ENCODE measurements around the gene ARMC8.

Gene ARMC8

DNA sequence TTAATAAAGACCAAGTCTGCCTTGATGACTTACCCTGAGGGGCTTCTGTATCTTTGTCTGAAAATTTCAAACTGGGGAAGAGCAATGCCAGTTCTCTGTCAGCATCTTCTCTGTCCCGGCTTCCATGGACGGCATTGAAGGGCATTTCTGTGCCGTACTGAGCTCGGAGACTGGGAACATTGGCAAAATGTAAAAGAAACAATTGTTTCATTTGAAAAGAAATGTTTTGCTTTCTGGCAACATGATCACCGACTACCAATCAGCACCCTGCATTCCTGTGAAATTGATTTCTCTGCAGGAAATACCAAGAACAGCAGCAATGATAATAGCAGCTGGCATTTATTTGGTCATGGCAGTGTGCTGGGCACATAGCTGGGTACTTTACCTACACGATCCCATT lies 116.4 kb downstream of the ARMC8 start:
- no peak for DNase-seq (ENCODE audit: low read depth in 2 of 2)

DNA sequence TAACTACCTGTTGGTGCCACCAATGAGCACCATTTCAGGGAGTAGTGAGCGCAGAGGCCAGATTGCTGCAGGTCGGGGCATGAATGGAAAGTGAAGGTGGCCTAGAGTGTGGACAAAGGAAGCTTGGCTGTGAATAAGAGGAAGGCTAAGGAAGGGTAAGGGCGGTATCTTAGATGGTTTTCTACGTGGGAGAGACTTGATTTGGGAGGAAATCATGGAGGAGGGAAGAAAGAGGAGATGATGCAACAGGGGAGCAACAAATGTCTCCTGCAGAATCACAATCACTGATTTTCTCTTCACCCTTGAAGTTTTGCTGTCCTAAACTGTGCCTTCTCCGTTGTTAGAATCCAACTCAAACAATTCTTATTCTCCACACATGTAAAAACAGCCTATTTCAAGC lies 120.8 kb downstream of the ARMC8 start:
- no peak for DNase-seq (ENCODE audit: low read depth in 2 of 2)

DNA sequence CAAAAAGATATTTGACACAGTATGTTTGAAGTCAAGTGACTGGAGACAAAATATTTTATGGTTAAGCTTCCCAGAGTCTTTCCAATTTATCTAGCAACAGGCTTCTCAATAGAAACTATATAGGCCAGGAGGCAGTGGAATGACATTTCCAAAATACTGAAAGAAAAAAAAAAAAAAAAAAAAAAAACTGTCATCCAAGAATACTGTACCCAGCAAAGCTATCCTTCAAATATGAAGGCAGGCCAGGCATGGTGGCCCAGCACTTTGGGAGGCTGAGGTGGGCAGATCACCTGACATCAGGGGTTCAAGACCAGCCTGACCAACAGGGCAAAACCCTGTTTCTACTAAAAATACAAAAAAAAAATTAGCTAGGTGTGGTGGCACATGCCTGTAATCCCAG lies 121.7 kb downstream of the ARMC8 start:
- DNase-seq (ENCODE audit: low read depth in 2 of 2), result no peak

DNA sequence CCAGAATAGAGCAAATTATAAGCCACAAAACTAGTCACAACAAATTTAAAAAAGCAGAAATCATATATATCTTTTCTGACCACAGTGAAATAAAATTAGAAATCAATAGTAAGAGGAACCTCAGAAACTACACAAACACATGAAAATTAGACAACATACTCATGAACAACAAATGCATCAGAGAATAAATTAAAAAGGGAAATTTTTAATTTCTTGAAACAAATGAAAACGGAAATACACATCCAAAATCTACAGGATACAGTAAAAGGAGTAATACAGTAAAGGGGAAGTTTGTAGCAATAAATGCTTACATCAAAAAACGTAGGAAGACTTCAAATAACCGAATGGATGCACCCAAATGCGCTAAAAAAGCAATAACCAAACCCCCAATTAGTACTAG lies 123.4 kb downstream of the ARMC8 start:
- no peak for DNase-seq (ENCODE audit: low read depth in 2 of 2)

DNA sequence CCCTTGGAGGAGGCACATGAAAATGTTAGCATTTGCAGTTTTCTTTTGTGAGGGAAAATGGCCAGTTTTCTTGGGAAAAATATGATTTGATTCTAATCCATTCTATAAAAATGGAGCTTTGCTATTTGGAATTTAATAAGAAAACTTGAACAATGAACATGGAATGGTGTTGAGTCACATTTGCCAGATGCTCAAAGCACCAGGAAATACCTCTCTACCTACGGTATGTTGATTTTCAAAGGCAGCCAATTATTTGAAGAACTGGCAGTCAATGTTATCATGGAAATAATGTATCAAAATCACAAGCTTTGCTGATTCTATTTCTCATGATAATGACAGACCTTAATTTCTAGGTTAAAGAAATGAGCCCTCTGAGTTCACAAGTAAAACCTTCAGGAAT lies 127.7 kb downstream of the ARMC8 start:
- no peak for DNase-seq (ENCODE audit: low read depth in 2 of 2)

DNA sequence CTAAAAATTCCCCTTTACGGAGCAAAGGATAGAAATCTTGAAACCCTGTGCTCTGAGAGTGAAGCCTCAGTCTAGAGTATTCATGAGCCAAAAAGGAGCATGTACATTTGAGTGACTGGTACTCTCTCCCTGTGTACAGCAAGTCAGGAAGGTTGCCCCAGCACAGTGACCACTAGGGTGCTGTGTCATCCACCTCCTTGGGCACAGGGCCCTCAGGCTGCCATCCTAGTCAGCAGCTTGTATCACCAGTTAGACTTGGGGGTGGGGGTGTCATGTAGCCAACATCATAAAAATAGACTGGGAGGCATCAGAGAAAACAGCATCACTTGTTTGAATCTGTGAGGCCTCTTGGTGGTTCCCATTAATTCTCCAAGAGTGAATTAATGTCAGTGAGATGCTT lies 130.6 kb downstream of the ARMC8 start:
- no peak for DNase-seq (ENCODE audit: low read depth in 2 of 2)

DNA sequence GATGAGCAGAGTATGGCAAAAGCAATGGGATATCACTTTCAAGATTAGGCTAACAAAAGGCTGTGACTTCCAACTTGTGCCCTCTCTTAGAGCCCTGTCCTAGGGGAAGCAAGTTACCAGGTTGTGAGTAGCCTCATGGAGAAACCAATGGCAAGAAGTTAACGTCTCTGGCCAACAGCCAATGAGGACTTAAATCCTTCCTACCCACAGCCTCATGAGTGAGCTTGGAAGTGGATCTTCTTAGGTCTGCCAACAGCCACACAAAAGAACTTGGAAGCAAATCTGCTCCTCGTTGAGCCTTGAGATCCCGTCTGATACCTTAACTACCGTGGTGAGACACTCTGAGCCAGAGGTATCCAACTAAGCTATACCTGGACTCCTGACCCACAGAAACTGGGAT lies 136.9 kb downstream of the ARMC8 start:
- DNase-seq (ENCODE audit: low read depth in 2 of 2), result no peak

DNA sequence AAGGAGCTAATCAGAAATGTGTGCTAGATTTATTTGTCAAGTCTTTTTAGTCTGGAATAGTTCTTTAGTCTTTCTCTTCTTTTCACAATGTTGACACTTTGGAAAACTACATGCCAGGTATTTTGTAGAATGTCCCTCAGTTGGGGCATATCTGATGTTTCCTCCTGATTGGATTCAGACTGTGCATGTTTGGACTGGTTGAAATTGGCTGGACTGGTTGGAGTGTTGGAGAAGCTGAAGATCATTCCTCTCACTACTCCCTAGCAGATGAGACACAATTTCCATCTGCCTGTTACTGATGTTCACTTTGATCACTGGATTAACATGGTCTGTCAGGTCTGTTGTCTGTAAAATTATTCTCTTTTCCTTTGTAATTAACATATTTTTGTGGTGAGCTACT lies 138.9 kb downstream of the ARMC8 start:
- no peak for DNase-seq (ENCODE audit: low read depth in 2 of 2)

DNA sequence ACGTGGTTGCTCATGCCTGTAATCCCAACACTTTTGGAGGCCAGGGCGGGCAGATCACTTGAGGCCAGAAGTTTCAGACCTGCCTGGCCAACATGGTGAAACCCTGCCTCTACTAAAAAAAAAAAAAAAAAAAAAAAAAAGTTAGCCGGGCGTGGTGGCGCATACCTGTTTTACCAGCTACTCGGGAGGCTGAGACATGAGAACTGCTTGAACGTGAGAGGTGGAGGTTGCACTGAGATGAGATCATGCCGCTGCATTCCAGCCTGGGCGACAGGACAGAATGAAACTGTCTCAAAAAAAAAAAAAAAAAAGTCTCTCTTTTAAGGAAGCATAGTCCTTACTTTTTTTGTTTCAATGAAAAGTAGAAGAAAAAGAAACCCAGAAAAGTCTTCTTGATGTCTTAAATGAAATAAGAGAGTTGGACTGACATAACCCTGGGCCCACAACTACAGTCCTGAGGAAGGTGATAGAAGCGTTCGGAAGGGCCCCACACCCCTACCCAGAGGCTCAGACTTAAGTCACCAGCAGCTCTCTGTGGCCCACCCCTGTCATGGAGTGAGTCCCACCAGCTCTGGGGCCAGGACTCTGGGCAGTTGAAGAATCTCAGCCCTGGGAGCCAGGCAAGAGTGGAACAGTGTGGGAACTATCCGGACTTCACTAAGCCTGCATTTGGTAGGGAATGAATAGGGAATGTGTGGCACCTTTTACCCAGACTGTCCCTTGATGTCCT lies 139.9 kb downstream of the ARMC8 start:
- no peak for DNase-seq (ENCODE audit: low read depth in 2 of 2)

DNA sequence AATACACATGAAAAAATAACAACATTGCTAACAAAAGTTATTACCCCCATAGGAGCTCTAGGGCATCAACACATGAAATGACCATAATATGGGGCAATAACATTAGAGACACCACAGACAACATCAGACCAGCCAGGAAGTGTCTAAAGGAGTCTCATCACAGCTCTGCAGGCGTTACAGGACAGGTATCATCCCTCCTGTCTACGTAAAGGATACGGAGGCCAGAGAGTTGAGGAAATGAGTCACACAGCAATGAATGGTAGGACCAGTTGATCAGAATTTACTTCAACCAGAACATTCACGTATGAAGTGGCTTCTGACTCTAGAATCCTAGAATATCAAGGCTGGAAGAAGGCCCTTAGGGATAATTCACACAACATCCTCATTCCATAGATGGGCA lies 140.7 kb downstream of the ARMC8 start:
- DNase-seq (ENCODE audit: low read depth in 2 of 2), result no peak

DNA sequence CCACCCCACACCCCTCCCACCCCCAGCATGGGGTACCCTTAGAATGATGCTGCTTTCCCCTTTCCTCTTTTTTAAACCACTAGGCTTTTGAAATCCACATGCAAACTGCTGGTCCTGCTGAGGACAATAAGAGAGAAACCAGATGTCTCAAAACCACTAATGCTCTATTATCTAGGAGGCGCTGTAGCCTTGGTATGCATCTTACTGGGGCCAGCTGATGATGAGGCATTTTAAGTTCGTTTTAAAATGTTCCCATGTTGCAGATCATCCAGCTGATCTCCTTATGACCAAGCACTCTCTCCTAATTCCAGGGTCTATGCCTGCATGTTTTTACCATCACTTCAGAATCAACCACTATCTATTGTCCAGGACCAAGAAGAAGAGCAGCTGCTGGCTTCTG lies 141.2 kb downstream of the ARMC8 start:
- DNase-seq (ENCODE audit: low read depth in 2 of 2), result no peak

DNA sequence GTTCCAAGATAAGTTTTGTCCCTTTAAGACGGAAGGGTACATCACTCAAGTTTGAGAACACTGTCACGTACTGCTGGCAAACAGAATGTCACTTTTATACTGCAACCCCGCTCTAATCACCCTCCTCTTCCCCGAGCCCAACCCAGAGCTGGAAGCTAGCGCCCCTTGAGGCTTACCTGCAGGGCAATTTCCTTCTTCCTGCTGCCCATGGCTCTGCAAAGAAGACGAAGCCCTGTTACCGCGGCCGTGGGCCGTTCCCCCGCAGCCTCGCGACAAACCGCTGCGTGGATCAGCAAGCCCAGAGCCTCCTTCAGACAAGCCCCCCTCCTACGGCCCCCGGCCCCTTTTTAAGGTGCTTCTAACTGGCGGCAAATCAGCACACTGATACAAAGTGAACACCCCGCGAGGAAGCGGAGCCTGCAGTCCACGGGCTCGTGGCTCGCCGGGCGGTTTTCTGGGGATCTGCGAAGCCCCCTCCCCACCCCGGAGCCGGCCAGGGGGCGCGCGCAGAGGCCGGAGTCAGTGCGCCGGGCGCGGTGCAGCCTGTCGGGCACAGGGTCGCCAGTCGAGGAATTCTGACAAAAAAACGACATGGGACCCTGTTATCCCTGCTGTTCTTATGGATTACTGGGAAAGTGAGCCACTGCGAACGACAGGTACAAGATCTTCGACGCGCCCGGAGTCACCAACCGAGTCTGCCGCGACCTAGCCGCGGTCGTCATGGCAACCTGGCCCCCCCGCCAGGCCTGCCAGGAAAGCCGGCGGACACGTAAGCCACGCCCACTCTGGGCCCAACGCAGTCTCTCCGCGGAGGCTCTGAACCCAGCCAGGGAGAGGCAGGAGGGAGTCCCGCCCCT lies 142.3 kb downstream of the ARMC8 start, which contains the start of gene NME9:
Gene NME9, minus strand, starts transcription at position 725 of the 857 bp plus-strand sequence. Its CDS starts 516 bp downstream, at position 209.
- DNase-seq (ENCODE audit: low read depth in 2 of 2), result peak; percentile 79 to 82

DNA sequence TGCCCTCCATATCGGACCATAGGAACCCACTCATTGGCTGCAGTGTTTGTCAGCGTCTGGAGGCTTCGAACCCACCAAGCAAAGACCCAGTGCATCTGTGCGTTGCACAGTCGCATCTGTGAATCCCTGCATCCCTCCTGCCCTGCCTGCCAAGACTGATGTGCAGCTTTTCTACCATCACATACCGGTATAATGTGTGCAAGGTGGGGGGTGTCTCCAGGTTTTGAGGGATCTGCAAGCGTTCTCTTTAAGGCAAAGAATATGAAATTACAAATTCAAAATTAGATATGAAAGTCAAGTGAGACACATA lies 142.8 kb downstream of the ARMC8 start:
- no peak for DNase-seq (ENCODE audit: low read depth in 2 of 2)

DNA sequence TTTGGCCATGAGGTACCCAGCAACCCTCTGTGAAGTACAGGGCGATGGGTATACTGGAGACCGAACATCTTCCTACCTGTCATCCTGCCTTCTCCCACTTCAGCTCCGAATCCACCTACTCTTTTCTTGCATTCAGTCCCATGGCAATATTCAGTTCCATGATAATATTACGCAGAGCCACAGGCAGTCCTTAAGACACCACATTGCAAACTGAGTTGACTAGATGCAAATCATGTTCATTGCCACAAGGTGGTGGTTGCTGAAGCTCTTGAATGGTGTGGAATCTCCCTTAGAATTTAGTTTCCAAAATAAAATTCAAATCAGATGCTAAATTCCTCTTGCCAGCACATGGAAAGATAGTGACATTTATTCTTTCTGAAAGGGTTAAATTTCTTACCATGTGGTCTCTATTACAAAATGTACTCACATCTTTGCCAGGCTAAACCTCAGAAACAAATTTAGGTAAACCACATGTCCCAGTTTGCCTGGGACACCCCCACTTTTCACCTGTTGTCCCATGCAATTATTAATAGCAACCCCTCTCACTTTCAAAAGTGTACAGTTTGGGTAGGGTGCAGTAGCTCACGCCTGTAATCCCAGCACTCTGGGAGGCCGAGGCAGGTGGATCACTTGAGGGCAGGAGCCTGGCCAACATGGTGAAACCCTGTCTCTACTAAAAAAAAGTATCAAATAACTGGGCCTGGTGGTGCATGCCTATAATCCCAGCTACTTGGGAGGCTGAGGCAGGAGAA lies 144.2 kb downstream of the ARMC8 start:
- no peak for DNase-seq (ENCODE audit: low read depth in 2 of 2)

DNA sequence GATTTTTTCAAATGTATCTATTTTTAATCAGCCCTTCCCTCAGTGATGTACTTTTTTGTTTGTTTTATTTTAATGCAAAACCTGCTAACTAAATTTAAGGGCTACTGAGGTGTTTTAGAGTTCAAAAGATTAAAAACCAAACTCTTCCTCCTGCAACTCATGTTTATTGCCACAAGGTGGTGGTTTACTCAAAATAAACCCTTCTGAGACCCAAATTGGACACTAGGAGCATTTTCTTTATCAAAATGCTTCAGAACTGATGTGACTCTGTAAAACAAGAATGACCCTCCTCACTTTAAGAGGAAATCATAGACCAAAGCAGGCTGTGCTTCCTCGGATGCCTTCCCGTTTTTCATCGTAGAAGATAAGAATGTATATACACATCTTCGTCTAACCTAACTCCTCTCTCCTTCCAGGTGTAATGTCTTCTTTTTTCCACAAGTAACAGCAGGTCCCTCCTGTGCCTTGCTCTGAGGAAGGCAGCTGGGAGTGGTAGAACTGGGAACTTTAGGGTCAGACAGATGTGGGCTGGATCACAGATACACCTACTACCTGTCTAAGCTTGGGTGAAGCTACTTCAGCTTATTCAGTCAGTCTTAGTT lies 145.5 kb downstream of the ARMC8 start:
- no peak for DNase-seq (ENCODE audit: low read depth in 2 of 2)

DNA sequence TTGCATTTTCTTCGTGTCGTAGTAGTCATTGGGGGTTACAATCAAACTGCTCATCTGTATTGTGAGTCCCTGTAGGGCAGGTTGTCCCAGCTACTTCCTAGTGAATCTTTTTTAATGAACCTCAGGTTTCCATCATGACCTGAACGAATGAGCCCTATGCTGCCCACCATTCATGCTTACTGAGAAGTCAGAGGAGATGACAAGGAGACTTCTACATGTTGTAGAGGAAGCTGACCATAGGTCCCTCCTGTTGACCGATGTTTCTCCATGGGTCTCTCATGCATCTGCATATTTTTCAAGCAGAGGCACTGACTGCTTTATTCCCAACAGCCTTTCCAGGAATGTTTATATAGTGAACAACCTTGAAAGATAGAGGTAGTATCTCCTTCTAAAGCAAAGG lies 147.5 kb downstream of the ARMC8 start:
- DNase-seq (ENCODE audit: low read depth in 2 of 2), result no peak

DNA sequence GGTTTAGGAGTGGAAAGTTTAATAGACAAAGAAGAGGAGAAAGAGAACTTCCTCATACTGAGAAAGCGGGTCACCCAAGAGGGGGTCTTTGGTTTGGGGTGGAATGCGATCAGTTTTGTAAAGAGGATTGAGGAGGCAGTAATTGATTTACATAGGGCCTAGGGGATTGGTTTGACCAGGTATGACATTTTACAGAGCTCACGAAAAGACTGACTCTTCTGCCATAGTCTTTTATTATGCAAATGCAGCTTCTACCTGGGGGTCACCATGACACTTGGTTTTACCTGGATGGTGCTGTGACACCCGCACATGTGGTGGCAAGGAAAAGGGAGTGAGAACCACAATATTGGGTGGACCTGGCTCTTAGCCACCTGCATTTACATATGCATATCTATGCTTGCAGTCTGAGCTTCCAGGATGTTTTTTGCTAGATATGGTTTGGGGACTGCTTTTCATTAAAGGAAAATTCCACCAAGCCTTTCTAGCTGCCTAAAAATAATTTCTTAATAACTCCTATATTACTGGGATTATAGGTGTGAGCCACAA lies 149.4 kb downstream of the ARMC8 start:
- no peak for DNase-seq (ENCODE audit: low read depth in 2 of 2)

DNA sequence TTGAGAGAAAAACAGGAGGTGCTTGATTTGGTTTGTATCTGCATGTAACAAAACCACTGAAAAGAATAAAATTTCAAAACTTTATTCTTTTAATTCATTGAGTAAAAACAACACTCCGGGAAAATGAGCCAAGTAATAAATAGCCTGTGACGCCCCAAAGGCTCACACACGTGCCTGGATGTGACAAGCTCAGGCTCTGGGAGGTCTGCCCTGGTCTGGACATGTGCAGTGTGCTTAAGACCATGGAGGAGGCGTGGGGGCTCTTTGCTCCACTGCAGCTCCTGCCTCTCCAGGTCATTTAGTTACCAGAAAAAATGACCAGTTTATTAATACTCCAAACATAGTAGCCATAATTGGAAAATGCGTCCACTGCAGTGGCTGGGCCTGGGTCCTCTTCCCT lies 151.1 kb downstream of the ARMC8 start:
- no peak for DNase-seq (ENCODE audit: low read depth in 2 of 2)

DNA sequence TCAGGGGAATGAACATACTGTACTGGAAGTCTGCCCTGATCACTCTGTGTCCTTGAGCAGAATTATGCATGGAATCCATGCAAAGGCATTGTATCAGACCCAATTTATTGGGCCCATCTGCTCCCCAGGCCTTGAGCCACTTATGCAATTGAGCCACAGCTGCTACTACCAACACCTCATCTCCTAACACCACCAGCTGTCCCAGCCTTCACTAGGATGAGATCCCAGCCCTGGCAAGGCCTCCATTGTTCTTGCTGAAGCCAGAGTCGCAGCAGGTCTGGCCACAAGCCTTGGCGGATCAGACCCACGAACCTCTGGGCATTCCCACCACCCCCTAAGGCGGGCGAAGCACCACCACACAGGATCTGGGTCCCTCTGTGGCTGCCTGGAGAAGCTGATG lies 151.7 kb downstream of the ARMC8 start:
- no peak for DNase-seq (ENCODE audit: low read depth in 2 of 2)

DNA sequence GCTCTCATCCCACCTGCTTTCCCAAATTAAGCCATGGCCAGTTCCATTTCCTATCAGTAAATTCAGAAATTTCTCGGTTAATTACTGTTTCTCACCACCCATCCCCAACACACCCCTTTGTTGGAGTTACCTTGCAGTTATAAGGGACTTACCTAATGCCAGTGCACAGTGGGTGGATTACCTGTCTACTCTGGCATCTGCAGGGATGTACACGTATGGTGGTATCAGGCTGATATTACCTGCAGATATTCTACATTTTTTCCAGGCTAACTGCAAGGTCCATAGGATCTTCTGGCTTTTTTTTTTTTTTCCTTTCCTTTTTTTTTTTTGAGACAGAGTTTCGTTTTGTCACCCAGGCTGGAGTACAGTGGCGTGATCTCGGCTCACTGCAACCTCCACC lies 153.4 kb downstream of the ARMC8 start:
- no peak for DNase-seq (ENCODE audit: low read depth in 2 of 2)

DNA sequence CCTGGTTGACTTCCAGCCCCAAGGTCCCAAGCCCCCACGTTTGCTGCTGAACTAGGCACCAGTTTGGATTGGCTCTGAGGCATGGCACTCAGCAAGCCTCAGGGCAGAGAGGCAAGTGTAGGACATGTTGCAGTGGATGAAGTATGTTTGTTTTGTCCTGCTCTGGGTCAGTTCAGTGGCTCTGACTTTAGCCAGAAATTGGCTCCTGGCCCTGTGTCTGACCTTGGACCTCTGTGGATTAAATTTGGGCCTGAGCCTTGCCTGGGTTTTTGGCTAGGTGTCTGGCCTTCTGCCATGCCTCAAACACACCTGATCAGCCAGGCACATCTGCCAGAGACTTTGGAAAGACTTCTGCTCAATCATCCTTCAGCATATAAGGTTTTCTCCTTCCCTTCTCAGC lies 157.7 kb downstream of the ARMC8 start:
- DNase-seq (ENCODE audit: low read depth in 2 of 2), result no peak

All from stimulated activated CD8-positive, alpha-beta memory T cell treated with anti-CD3 and anti-CD28 coated beads, Interleukin-15, amount 100 ng/mL, for 4 hours (primary cell).